ENCODE results near the gene GTF2H3. TPM values are rescaled to one million over a fixed set of nuclear protein-coding genes. Genes with fewer than 3 reads are reported as not detected.
"Not testable (repeated sequence)": the region's sequence is repeated elsewhere in the genome, so short reads cannot be mapped to it uniquely, and the experiment has no call there.

Gene GTF2H3
- total RNA-seq (37.3 TPM), polyA plus RNA-seq (14.7 TPM)

- H3K27ac ChIP-seq (ENCODE audit: low read depth) = peak within 1 kb of the TSS; percentile 59
- DNase-seq (ENCODE audit: extremely low spot score) = peak; percentile 91
- WGBS = under 1% methylated on average over 52 of the region's 52 CpGs
- H3K36me3 ChIP-seq (ENCODE audit: insufficient read depth) = no peaks in the 10 kb centered on the region
- H3K4me1 ChIP-seq (ENCODE audit: insufficient read depth) = no peaks in the 10 kb centered on the region
- peak within 1 kb of the TSS; percentile 94 for H3K4me3 ChIP-seq (ENCODE audit: low read depth, low read length)
Measured at GRCh38 chr12:123633379-123634141, at the start of gene GTF2H3, which contains the start of gene EIF2B1. GTF2H3 (plus strand) TSS chr12:123633829; CDS start chr12:123633860, 31 bp downstream. EIF2B1 (minus strand) TSS chr12:123633686; CDS start chr12:123633557, 129 bp downstream.

GRCh38 chr12:123591702-123592481 lies 41.7 kb upstream of the GTF2H3 start:
- no peak overlapping the region for H3K27ac ChIP-seq (ENCODE audit: low read depth)
- H3K4me1 ChIP-seq (ENCODE audit: insufficient read depth) = no peaks in the 10 kb centered on the region
- H3K4me3 ChIP-seq (ENCODE audit: low read depth, low read length) = no peak overlapping the region
- no peaks in the 10 kb centered on the region for H3K36me3 ChIP-seq (ENCODE audit: insufficient read depth)
- no peak for DNase-seq (ENCODE audit: extremely low spot score)
- WGBS = 68% methylated on average over 8 of the region's 8 CpGs

- Histone ChIP-seq H3K27ac (ENCODE audit: low read depth) (no peak overlapping the region), H3K36me3 (ENCODE audit: insufficient read depth) (peaks cover 3% of the 10 kb centered on the region), H3K4me3 (ENCODE audit: low read depth, low read length) (no peak overlapping the region), H3K4me1 (ENCODE audit: insufficient read depth) (no peaks in the 10 kb centered on the region)
- no peak for DNase-seq (ENCODE audit: extremely low spot score)
Measured at GRCh38 chr12:123595729-123596128, 37.9 kb upstream of the GTF2H3 start.

- Histone ChIP-seq H3K27ac (ENCODE audit: low read depth) (no peak overlapping the region), H3K4me1 (ENCODE audit: insufficient read depth) (no peaks in the 10 kb centered on the region), H3K4me3 (ENCODE audit: low read depth, low read length) (no peak overlapping the region), H3K36me3 (ENCODE audit: insufficient read depth) (peaks cover 3% of the 10 kb centered on the region)
- no peak for DNase-seq (ENCODE audit: extremely low spot score)
- 83% methylated on average over 3 of the region's 3 CpGs for WGBS
Measured at GRCh38 chr12:123597100-123597499, 36.5 kb upstream of the GTF2H3 start.

GRCh38 chr12:123598522-123598921 lies 35.1 kb upstream of the GTF2H3 start:
- 74% methylated on average over 3 of the region's 3 CpGs for WGBS
- no peak for DNase-seq (ENCODE audit: extremely low spot score)
- H3K36me3 ChIP-seq (ENCODE audit: insufficient read depth) = peaks cover 3% of the 10 kb centered on the region
- H3K4me3 ChIP-seq (ENCODE audit: low read depth, low read length) = no peak overlapping the region
- H3K4me1 ChIP-seq (ENCODE audit: insufficient read depth) = no peaks in the 10 kb centered on the region
- no peak overlapping the region for H3K27ac ChIP-seq (ENCODE audit: low read depth)

- Histone ChIP-seq H3K27ac (ENCODE audit: low read depth) (no peak overlapping the region), H3K36me3 (ENCODE audit: insufficient read depth) (peaks cover 3% of the 10 kb centered on the region), H3K4me1 (ENCODE audit: insufficient read depth) (no peaks in the 10 kb centered on the region), H3K4me3 (ENCODE audit: low read depth, low read length) (no peak overlapping the region)
- no peak for DNase-seq (ENCODE audit: extremely low spot score)
- 99% methylated on average over 1 of the region's 1 CpG for WGBS
Measured at GRCh38 chr12:123599310-123599709, 34.3 kb upstream of the GTF2H3 start.

GRCh38 chr12:123599721-123600120 lies 33.9 kb upstream of the GTF2H3 start:
- 92% methylated on average over 7 of the region's 7 CpGs for WGBS
- H3K27ac ChIP-seq (ENCODE audit: low read depth) = no peak overlapping the region
- no peak overlapping the region for H3K4me3 ChIP-seq (ENCODE audit: low read depth, low read length)
- DNase-seq (ENCODE audit: extremely low spot score) = no peak
- peaks cover 3% of the 10 kb centered on the region for H3K36me3 ChIP-seq (ENCODE audit: insufficient read depth)
- H3K4me1 ChIP-seq (ENCODE audit: insufficient read depth) = no peaks in the 10 kb centered on the region

GRCh38 chr12:123601602-123602489 lies 31.8 kb upstream of the GTF2H3 start, which contains the start of gene DDX55:
DDX55 (plus strand) TSS chr12:123602099; CDS start chr12:123602149, 50 bp downstream.
- no peaks in the 10 kb centered on the region for H3K4me1 ChIP-seq (ENCODE audit: insufficient read depth)
- DNase-seq (ENCODE audit: extremely low spot score) = peak; percentile 36
- peak within 1 kb of the TSS; percentile 89 for H3K4me3 ChIP-seq (ENCODE audit: low read depth, low read length)
- H3K27ac ChIP-seq (ENCODE audit: low read depth) = peak within 1 kb of the TSS; percentile 82
- peaks cover 3% of the 10 kb centered on the region for H3K36me3 ChIP-seq (ENCODE audit: insufficient read depth)
- WGBS = under 1% methylated on average over 81 of the region's 81 CpGs

- H3K4me3 ChIP-seq (ENCODE audit: low read depth, low read length) = peak overlapping the region; percentile 89
- H3K27ac ChIP-seq (ENCODE audit: low read depth) = no peak overlapping the region
- no peaks in the 10 kb centered on the region for H3K4me1 ChIP-seq (ENCODE audit: insufficient read depth)
- H3K36me3 ChIP-seq (ENCODE audit: insufficient read depth) = no peaks in the 10 kb centered on the region
- WGBS = 11% methylated on average over 7 of the region's 7 CpGs
- no peak for DNase-seq (ENCODE audit: extremely low spot score)
Measured at GRCh38 chr12:123602651-123603195, 30.9 kb upstream of the GTF2H3 start.

GRCh38 chr12:123603495-123603894 lies 30.1 kb upstream of the GTF2H3 start:
- not testable (repeated sequence) for H3K4me3 ChIP-seq (ENCODE audit: low read depth, low read length); DNase-seq (ENCODE audit: extremely low spot score); H3K36me3 ChIP-seq (ENCODE audit: insufficient read depth); H3K4me1 ChIP-seq (ENCODE audit: insufficient read depth); H3K27ac ChIP-seq (ENCODE audit: low read depth)
- 80% methylated on average over 11 of the region's 11 CpGs for WGBS

GRCh38 chr12:123607756-123608155 lies 25.9 kb upstream of the GTF2H3 start:
- peaks cover 3% of the 10 kb centered on the region for H3K36me3 ChIP-seq (ENCODE audit: insufficient read depth)
- H3K4me3 ChIP-seq (ENCODE audit: low read depth, low read length) = no peak overlapping the region
- no peak overlapping the region for H3K27ac ChIP-seq (ENCODE audit: low read depth)
- 86% methylated on average over 4 of the region's 4 CpGs for WGBS
- no peak for DNase-seq (ENCODE audit: extremely low spot score)
- H3K4me1 ChIP-seq (ENCODE audit: insufficient read depth) = no peaks in the 10 kb centered on the region

GRCh38 chr12:123608182-123608581 lies 25.4 kb upstream of the GTF2H3 start:
- Histone ChIP-seq H3K4me1 (ENCODE audit: insufficient read depth) (no peaks in the 10 kb centered on the region), H3K36me3 (ENCODE audit: insufficient read depth) (peaks cover 3% of the 10 kb centered on the region), H3K27ac (ENCODE audit: low read depth) (no peak overlapping the region), H3K4me3 (ENCODE audit: low read depth, low read length) (no peak overlapping the region)
- 87% methylated on average over 8 of the region's 8 CpGs for WGBS
- no peak for DNase-seq (ENCODE audit: extremely low spot score)

GRCh38 chr12:123614110-123614509 lies 19.5 kb upstream of the GTF2H3 start:
- WGBS = 96% methylated on average over 2 of the region's 2 CpGs

More at GRCh38 chr12:123614110-123614509, 19.5 kb upstream of the GTF2H3 start:
- Histone ChIP-seq H3K4me1 (ENCODE audit: insufficient read depth) (no peaks in the 10 kb centered on the region), H3K4me3 (ENCODE audit: low read depth, low read length) (no peak overlapping the region), H3K36me3 (ENCODE audit: insufficient read depth) (peaks cover 3% of the 10 kb centered on the region), H3K27ac (ENCODE audit: low read depth) (no peak overlapping the region)
- no peak for DNase-seq (ENCODE audit: extremely low spot score)
